Right lobe of liver (tissue), 6 donors: ENCODE results near the gene HSPA6. TPM values are rescaled to one million over a fixed set of nuclear protein-coding genes. Genes with fewer than 3 reads are reported as not detected.
A peak's percentile ranks its signal among the peaks of the same experiment; 100 is the strongest.
"Not testable (repeated sequence)": the region's sequence is repeated elsewhere in the genome, so short reads cannot be mapped to it uniquely, and the experiment has no call there.

Source experiments
- ATAC-seq, 4 donors: fragments of 200-7000 bp; cut with Tn5 transposase; one replicate each; pipeline ENCODE4 v1.9.1; 2020; ENCODE audit warnings: mild to moderate bottlenecking in 4 of 4, moderate library complexity in 4 of 4
- DNase-seq, 3 donors: peaks; one replicate each; pipeline ENCODE4 v3.0.0-alpha.2; 2020
- H3K27ac ChIP-seq, 3 donors: fragments of 200-600 bp; one replicate each; pipeline ENCODE4 v1.8.0; 2022
- H3K27me3 ChIP-seq, 2 donors: fragments of 200-600 bp; one replicate each; pipeline ENCODE4 v1.8.0; 2022
- H3K36me3 ChIP-seq, 4 donors: fragments of 200-600 bp; sonication (generic) in 1 of 4; one replicate each; pipeline versions ENCODE4 v1.5.1 to v1.8.0; 2017 to 2022; ENCODE audit warnings: control low read depth in 1 of 4
- H3K4me1 ChIP-seq, 4 donors: fragments of 200-600 bp; sonication (generic) in 1 of 4; one replicate each; pipeline versions ENCODE4 v1.5.1 to v1.8.0; 2017 to 2022; ENCODE audit warnings: control low read depth in 1 of 4
- H3K4me3 ChIP-seq, 3 donors: fragments of 200-600 bp; one replicate each; pipeline ENCODE4 v1.8.0; 2022
- H3K9me3 ChIP-seq, 4 donors: fragments of 200-600 bp; sonication (generic) in 1 of 4; one replicate each; pipeline versions ENCODE4 v1.5.1 to v1.8.0; 2017 to 2022; ENCODE audit warnings: control low read depth in 1 of 4
- POLR2A ChIP-seq: fragments of 450-650 bp; IDR thresholded peaks from one replicate; pipeline ENCODE4 v1.6.1; 2017; ENCODE audit warnings: antibody characterized with exemption, mild to moderate bottlenecking
- WGBS: methylation state at CpG from one replicate; pipeline ENCODE4 v1.1.6; 2018; ENCODE audit warnings: low coverage, low lambda C conversion rate; ENCODE audit not compliant: insufficient coverage; ENCODE audit errors: missing lambda C conversion rate; 5-methylcytosine and 5-hydroxymethylcytosine counted together
- intact Hi-C, 2 donors: fragments of 100-400 bp; cut with DNase I; formaldehyde crosslinking; loops; one replicate each; pipeline versions ENCODE4 v1.11.2 to v1.14.1; 2022
- total RNA-seq, 6 experiments: library from RNA; depleted of rRNA in 2 of 6; stranded (reverse); fragments of >200 nt in 2 of 6; fragmentation: NEBNext Ultra II Directional in 3 of 6; extraction: Animal tissue kit (Norgen Biotek cat#: 25700) in 3 of 6; gene quantifications; one replicate each; pipeline versions ENCODE4 v1.1.0 to v1.2.4, GENCODE V29; 2016 to 2023
- TF ChIP-seq, protein P1 (sequence below), 4 donors: fragments of 200-600 bp in 3 of 4; fragments of 450-650 bp in 1 of 4; IDR thresholded peaks; one replicate each; pipeline versions ENCODE4 v1.5.1 to v1.8.0; 2016 to 2022; ENCODE audit warnings: antibody characterized with exemption in 4 of 4, mild to moderate bottlenecking in 2 of 4
- donor health status: DM: no; HTN: yes; CAD: no.
- donor health status: DM: no; HTN: no; CAD: no.
- donor health status: DM: no; HTN: no; CAD: no.
- donor health status: DM: no; HTN: yes; CAD: no.
- donor health status: DM: no; HTN: yes; CAD: no.

HSPA6 gene
- total RNA-seq, 6 experiments from 2014 or later: 0.59 to 3.1 (median 1.6) TPM

- H3K27ac ChIP-seq: peak overlapping the region in 1 of 3 donors; percentile 39
- intact Hi-C loops, H3K27me3 ChIP-seq, H3K9me3 ChIP-seq, DNase-seq, H3K36me3 ChIP-seq, H3K4me1 ChIP-seq, H3K4me3 ChIP-seq: not testable (repeated sequence)
- ATAC-seq: peak; percentile 7 to 34 (median 12)
- WGBS: 91% methylated on average over 7 of the region's 8 CpGs
Measured at GRCh38 chr1:161547995-161548741, 23.8 kb downstream of the HSPA6 start.

DNA sequence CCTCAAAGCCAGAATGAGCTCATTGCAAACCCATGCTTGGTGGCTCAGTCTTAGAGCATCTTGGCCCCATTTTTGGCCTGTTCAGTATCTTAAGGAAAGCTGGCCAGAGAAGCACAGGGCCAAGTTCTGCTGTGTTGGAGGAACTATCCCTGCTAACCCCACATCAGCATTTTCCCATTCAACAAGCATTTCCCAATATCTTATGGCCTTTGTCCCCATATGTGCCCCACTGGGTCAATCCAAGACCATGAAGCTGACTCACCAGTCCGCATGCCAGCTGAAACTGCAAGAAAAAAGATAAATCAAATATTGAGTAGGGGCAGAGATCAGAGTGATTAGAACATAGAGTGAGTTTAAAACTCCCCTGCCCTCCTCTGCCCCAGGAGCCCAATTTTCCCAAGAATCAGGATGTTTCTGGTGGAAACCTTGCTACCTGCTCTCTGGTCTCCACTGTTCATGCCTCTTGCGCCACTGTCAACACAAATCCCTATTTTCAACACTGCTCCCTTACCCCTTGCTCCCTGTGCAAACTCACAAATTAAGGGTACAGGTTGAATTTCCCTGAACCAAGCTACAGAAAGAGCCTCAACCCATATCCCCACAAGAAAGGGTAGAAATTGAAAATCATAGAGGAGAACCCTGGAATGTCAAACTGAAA is 24.5 kb downstream of the HSPA6 start:
- H3K27me3 ChIP-seq, H3K36me3 ChIP-seq, H3K4me1 ChIP-seq, intact Hi-C loops, H3K9me3 ChIP-seq: not testable (repeated sequence)
- ATAC-seq (peak; percentile 84 to 92 (median 88)), DNase-seq (peak in 1 of 3 donors; percentile 60)
- H3K4me3 ChIP-seq: peak overlapping the region in 1 of 3 donors; percentile 13
- H3K27ac ChIP-seq: peak overlapping the region; percentile 29 to 39 (median 38)
- 30% methylated on average over 1 of the region's 2 CpGs for WGBS

GRCh38 chr1:161549652-161550051 is 25.3 kb downstream of the HSPA6 start, which contains the start of gene FCGR3A:
Gene FCGR3A (minus strand): TSS chr1:161549818. CDS start chr1:161549736, 82 bp downstream.
- H3K4me1 ChIP-seq: peaks cover 0 to 3% (median 1%) of the 10 kb centered on the region in 4 donors
- no peaks in the 10 kb centered on the region for H3K9me3 ChIP-seq
- DNase-seq: no peak
- no peaks in the 10 kb centered on the region for H3K27me3 ChIP-seq
- H3K27ac ChIP-seq: peak within 1 kb of the TSS in 2 of 3 donors; percentile 29 to 38
- intact Hi-C loops: no loop called here
- peak within 1 kb of the TSS in 1 of 3 donors; percentile 13 for H3K4me3 ChIP-seq
- TF ChIP-seq, protein P1, sequence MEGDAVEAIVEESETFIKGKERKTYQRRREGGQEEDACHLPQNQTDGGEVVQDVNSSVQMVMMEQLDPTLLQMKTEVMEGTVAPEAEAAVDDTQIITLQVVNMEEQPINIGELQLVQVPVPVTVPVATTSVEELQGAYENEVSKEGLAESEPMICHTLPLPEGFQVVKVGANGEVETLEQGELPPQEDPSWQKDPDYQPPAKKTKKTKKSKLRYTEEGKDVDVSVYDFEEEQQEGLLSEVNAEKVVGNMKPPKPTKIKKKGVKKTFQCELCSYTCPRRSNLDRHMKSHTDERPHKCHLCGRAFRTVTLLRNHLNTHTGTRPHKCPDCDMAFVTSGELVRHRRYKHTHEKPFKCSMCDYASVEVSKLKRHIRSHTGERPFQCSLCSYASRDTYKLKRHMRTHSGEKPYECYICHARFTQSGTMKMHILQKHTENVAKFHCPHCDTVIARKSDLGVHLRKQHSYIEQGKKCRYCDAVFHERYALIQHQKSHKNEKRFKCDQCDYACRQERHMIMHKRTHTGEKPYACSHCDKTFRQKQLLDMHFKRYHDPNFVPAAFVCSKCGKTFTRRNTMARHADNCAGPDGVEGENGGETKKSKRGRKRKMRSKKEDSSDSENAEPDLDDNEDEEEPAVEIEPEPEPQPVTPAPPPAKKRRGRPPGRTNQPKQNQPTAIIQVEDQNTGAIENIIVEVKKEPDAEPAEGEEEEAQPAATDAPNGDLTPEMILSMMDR (IDR thresholded peaks at IDR 0.05): no peak
- TF ChIP-seq POLR2A: no peak
- no peaks in the 10 kb centered on the region for H3K36me3 ChIP-seq
- WGBS: 94% methylated on average over 2 of the region's 2 CpGs
- peak; percentile 6 to 32 (median 12) for ATAC-seq

DNA sequence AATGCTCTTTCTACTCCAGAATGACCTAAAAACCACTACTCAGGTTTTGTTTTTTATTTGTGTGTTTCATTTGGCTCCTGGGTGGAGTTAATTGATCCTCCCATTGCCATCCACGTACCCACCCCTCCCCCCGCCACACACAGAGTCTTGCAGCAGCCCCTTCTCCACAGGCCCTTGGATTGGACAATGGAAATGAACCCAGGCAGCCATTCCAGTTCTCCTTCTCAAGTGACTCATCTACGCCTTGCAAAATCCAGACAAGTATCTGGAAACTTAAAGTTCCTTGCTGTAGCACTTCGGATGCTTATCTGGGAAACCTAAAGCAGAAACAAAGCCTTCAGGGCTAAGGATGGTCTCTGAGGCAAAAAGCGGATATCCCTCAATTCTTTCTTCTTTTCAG is 26.6 kb downstream of the HSPA6 start:
- H3K27me3 ChIP-seq, ATAC-seq, H3K27ac ChIP-seq, H3K9me3 ChIP-seq, H3K4me3 ChIP-seq, DNase-seq, H3K36me3 ChIP-seq, H3K4me1 ChIP-seq, intact Hi-C loops: not testable (repeated sequence)
- 77% methylated on average over 5 of the region's 5 CpGs for WGBS

- H3K36me3 ChIP-seq, H3K4me1 ChIP-seq, H3K4me3 ChIP-seq, H3K27ac ChIP-seq, intact Hi-C loops, ATAC-seq, H3K27me3 ChIP-seq, DNase-seq, H3K9me3 ChIP-seq: not testable (repeated sequence)
- no CpG with 5 or more reads among the region's 2 CpGs for WGBS
Measured at GRCh38 chr1:161553631-161554030, 29.3 kb downstream of the HSPA6 start.

GRCh38 chr1:161554340-161554739 is 30.0 kb downstream of the HSPA6 start:
- H3K4me1 ChIP-seq, H3K36me3 ChIP-seq, H3K4me3 ChIP-seq, H3K9me3 ChIP-seq, H3K27me3 ChIP-seq, DNase-seq, intact Hi-C loops: not testable (repeated sequence)
- peak overlapping the region in 2 of 3 donors; percentile 7 to 22 for H3K27ac ChIP-seq
- ATAC-seq: peak; percentile 16 to 49 (median 32)
- WGBS: 41% methylated on average over 3 of the region's 3 CpGs

GRCh38 chr1:161554815-161555417 is 30.6 kb downstream of the HSPA6 start:
- H3K27me3 ChIP-seq, intact Hi-C loops, H3K4me3 ChIP-seq, H3K4me1 ChIP-seq, H3K36me3 ChIP-seq, DNase-seq, H3K9me3 ChIP-seq: not testable (repeated sequence)
- ATAC-seq: peak; percentile 49 to 62 (median 54)
- WGBS: no CpG with 5 or more reads among the region's 1 CpG
- peak overlapping the region in 2 of 3 donors; percentile 7 to 22 for H3K27ac ChIP-seq

DNA sequence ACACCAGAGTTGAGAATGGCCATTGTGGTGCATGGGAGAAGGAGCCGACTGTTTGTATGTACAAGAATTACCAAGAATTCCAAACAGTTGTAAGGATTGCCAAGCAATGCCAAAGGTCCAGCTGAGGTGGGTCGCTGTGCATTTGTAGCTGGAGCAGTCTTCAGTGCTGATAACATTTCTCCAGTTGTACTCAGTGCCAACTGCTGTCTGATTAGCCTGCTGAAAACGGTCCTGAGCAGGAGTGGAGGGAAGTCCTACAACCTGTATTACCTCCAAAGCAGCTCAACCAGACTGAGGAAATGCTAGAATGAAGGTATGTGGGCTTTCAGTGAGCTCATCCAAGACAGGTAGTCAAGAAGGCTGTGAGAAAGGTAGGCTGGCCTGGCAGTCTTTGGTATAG is 31.8 kb downstream of the HSPA6 start:
- H3K27ac ChIP-seq, H3K36me3 ChIP-seq, H3K4me1 ChIP-seq, H3K9me3 ChIP-seq, H3K27me3 ChIP-seq, ATAC-seq, H3K4me3 ChIP-seq, DNase-seq, intact Hi-C loops: not testable (repeated sequence)
- 50% methylated on average over 2 of the region's 3 CpGs for WGBS

DNA sequence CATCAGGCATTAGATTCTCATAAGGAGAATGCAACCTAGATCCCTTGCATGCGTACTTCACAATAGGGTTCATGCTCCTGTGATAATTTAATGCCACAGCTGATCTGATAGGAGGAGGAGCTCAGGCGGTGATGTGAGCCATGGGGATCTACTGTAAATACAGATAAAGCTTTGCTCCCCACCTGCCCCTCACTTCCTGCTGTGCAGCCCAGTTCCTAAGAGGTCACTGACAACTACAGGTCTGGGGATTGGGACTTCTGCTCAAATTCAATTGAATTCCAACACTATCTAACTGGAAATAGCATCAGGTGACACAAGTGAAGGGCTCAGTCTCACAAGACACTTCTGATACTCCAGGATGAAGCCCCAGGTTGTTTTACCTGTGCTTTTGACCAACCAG is 32.6 kb downstream of the HSPA6 start:
- H3K36me3 ChIP-seq, H3K27me3 ChIP-seq, DNase-seq, H3K4me3 ChIP-seq, H3K27ac ChIP-seq, H3K4me1 ChIP-seq, ATAC-seq, H3K9me3 ChIP-seq, intact Hi-C loops: not testable (repeated sequence)
- WGBS: 100% methylated on average over 1 of the region's 2 CpGs
